Astrocyte (in vitro differentiated cells and primary cell): ENCODE measurements around the gene FXYD5. TPM values are rescaled to one million over a fixed set of nuclear protein-coding genes. Genes with fewer than 3 reads are reported as not detected.

Experiments
- DNase-seq: peaks from one replicate; pipeline ENCODE4 v3.0.0-alpha.2; 2010; ENCODE audit warnings: low read depth
- FAIRE-seq: peaks from 2 replicates; lab custom pipeline; 2011; peaks lifted over from hg19 to GRCh38; lab: Jason Lieb, UNC
- H2AFZ ChIP-seq: 2 replicates; pipeline ENCODE4 v1.6.0; 2012; ENCODE audit warnings: low read depth, low read length, inconsistent platforms
- H3K27ac ChIP-seq: 2 replicates; pipeline ENCODE4 v1.5.1; 2011; ENCODE audit warnings: low read depth, low read length, inconsistent platforms
- H3K27me3 ChIP-seq: 2 replicates; pipeline ENCODE4 v1.6.0; 2011; ENCODE audit warnings: low read length, inconsistent platforms; ENCODE audit not compliant: insufficient read depth
- H3K36me3 ChIP-seq: 2 replicates; pipeline ENCODE4 v1.5.1; 2011; ENCODE audit warnings: low read length, inconsistent platforms; ENCODE audit not compliant: insufficient read depth
- H3K4me1 ChIP-seq: 2 replicates; pipeline ENCODE4 v1.5.1; 2011; ENCODE audit warnings: low read length, inconsistent platforms; ENCODE audit not compliant: insufficient read depth
- H3K4me2 ChIP-seq: 2 replicates; pipeline ENCODE4 v1.6.0; 2012; ENCODE audit warnings: low read length, inconsistent platforms
- H3K4me3 ChIP-seq: 2 replicates; pipeline ENCODE4 v1.5.1; 2011; ENCODE audit warnings: low read depth, mild to moderate bottlenecking, low read length, inconsistent platforms; ENCODE audit not compliant: insufficient read depth
- H3K79me2 ChIP-seq: 2 replicates; pipeline ENCODE4 v1.6.0; 2012; ENCODE audit warnings: mild to moderate bottlenecking, low read length, inconsistent platforms; ENCODE audit not compliant: insufficient read depth
- H3K9ac ChIP-seq: 2 replicates; pipeline ENCODE4 v1.6.0; 2012; ENCODE audit warnings: mild to moderate bottlenecking, low read length, inconsistent platforms
- H3K9me3 ChIP-seq: 2 replicates; pipeline ENCODE4 v1.5.1; 2012; ENCODE audit warnings: low read depth, mild to moderate bottlenecking, low read length, inconsistent platforms; ENCODE audit not compliant: insufficient read depth
- H4K20me1 ChIP-seq: 2 replicates; pipeline ENCODE4 v1.6.0; 2012; ENCODE audit warnings: low read length, inconsistent platforms; ENCODE audit not compliant: insufficient read depth
- H3K27ac Mint-ChIP-seq: one replicate; pipeline ENCODE4 v1.8.0; 2021; ENCODE audit warnings: mild to moderate bottlenecking, mixed read lengths; ENCODE audit not compliant: unreplicated experiment
- H3K27me3 Mint-ChIP-seq: one replicate; pipeline ENCODE4 v1.8.0; 2021; ENCODE audit warnings: low read depth, mixed read lengths; ENCODE audit not compliant: unreplicated experiment
- H3K36me3 Mint-ChIP-seq: one replicate; pipeline ENCODE4 v1.8.0; 2021; ENCODE audit warnings: low read depth, mixed read lengths; ENCODE audit not compliant: unreplicated experiment
- H3K4me1 Mint-ChIP-seq: one replicate; pipeline ENCODE4 v1.8.0; 2021; ENCODE audit warnings: low read depth, mixed read lengths; ENCODE audit not compliant: unreplicated experiment
- H3K4me3 Mint-ChIP-seq: one replicate; pipeline ENCODE4 v1.8.0; 2021; ENCODE audit warnings: mild to moderate bottlenecking, moderate library complexity, mixed read lengths; ENCODE audit not compliant: unreplicated experiment
- H3K9me3 Mint-ChIP-seq: one replicate; pipeline ENCODE4 v1.8.0; 2021; ENCODE audit warnings: mild to moderate bottlenecking, mixed read lengths; ENCODE audit not compliant: unreplicated experiment
- EZH2 ChIP-seq: IDR thresholded peaks from 2 replicates; pipeline ENCODE4 v1.6.1; 2012; ENCODE audit warnings: mild to moderate bottlenecking, low read length, inconsistent platforms; ENCODE audit not compliant: insufficient read depth
- total RNA-seq: library from RNA; stranded (reverse); gene quantifications from 2 replicates; pipeline ENCODE4 v1.2.1, GENCODE V29; 2021
- TF ChIP-seq, protein P1 (sequence below): IDR thresholded peaks from 2 replicates; pipeline ENCODE4 v1.5.1; 2011; ENCODE audit warnings: low read depth, mild to moderate bottlenecking, inconsistent platforms, low read length, moderate library complexity; ENCODE audit not compliant: insufficient read depth

The FXYD5 gene
- total RNA-seq, 1 donor from 2014 or later: 108 TPM

DNA sequence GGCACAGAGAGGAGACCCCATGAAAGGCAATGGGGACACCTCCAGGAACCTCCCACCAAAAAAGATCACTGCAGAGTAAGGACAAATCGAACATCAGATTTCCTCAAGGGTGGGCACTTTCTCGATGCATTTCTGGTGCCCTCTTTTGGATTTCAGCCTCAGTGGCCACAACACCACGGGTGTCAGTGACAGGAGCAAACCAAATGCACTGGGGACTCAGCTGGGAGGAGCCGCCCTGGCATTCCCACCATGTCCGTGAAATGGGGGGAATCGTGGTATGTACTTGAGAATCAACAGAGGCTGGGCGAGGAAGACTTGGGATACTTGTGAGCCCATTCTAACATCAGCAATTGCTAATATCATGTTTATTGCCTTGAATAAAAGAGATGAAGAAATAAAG lies 57.7 kb downstream of the FXYD5 start:
- H3K36me3 Mint-ChIP-seq: no peaks in the 10 kb centered on the region
- no peaks in the 10 kb centered on the region for H3K27me3 ChIP-seq
- H3K27ac Mint-ChIP-seq: no peak overlapping the region
- peaks cover 4% of the 10 kb centered on the region for H3K9me3 Mint-ChIP-seq
- DNase-seq (no peak), FAIRE-seq (no peak)
- no peak overlapping the region for H3K27ac ChIP-seq
- no peak overlapping the region for H3K9ac ChIP-seq
- H4K20me1 ChIP-seq: no peaks in the 10 kb centered on the region
- H3K79me2 ChIP-seq: no peaks in the 10 kb centered on the region
- no peak overlapping the region for H3K4me3 ChIP-seq
- peaks cover 2% of the 10 kb centered on the region for H3K27me3 Mint-ChIP-seq
- no peaks in the 10 kb centered on the region for H3K4me1 Mint-ChIP-seq
- no peak for TF ChIP-seq EZH2
- TF ChIP-seq, protein P1, sequence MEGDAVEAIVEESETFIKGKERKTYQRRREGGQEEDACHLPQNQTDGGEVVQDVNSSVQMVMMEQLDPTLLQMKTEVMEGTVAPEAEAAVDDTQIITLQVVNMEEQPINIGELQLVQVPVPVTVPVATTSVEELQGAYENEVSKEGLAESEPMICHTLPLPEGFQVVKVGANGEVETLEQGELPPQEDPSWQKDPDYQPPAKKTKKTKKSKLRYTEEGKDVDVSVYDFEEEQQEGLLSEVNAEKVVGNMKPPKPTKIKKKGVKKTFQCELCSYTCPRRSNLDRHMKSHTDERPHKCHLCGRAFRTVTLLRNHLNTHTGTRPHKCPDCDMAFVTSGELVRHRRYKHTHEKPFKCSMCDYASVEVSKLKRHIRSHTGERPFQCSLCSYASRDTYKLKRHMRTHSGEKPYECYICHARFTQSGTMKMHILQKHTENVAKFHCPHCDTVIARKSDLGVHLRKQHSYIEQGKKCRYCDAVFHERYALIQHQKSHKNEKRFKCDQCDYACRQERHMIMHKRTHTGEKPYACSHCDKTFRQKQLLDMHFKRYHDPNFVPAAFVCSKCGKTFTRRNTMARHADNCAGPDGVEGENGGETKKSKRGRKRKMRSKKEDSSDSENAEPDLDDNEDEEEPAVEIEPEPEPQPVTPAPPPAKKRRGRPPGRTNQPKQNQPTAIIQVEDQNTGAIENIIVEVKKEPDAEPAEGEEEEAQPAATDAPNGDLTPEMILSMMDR: no peak
- H3K9me3 ChIP-seq: no peaks in the 10 kb centered on the region
- H3K4me3 Mint-ChIP-seq: no peak overlapping the region
- H3K4me2 ChIP-seq: no peak overlapping the region
- H2AFZ ChIP-seq: no peak overlapping the region
- no peaks in the 10 kb centered on the region for H3K36me3 ChIP-seq
- H3K4me1 ChIP-seq: peaks cover 4% of the 10 kb centered on the region

DNA sequence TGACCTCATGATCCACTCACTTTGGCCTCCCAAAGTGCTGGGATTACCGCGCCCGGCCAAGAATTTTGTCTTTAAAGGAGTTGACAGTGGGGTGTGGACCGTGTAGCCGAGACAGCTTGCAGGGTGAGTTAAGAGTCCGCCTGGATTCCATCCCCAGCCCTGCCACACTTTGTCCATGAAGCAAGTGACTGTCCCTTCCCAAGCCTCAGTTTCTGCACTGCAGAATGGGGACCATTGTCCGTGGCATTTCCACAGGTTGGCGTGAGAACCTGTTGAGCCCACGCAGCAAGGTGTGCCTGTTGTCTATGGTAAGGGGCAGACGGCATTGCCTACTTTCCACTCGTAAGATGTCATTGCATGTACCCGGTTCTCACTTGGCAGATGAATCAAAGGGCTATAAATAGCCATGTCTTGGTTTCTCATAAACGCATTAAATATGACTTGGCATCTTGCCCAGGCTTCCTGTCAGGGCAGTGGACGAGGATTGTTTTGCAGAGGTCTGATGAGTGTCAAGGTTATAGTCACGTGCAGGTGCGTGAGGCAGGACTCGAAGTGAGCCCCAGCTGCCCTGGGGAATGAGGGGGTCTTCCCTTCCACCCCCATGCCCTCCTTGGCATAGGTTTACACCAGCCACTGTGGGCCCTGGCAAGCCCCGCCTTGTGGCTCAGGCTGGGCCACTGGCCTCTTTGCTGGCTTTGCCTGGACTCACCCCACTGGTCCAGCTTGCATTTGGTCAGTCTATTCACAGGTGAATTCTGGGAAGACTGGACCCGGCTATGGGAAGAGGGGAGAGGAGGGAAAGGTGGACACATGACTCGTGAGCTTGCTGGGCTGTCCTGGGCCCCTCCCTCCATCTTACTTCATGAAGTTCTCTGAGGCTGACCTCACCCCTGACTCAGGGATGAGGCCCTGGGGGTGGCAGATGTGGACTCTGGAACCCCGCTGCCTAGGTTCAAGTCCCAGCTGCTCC lies 59.4 kb downstream of the FXYD5 start:
- Histone ChIP-seq H2AFZ (no peak overlapping the region), H3K79me2 (no peaks in the 10 kb centered on the region), H3K9ac (no peak overlapping the region), H3K4me1 (peaks cover 4% of the 10 kb centered on the region), H4K20me1 (no peaks in the 10 kb centered on the region), H3K9me3 (no peaks in the 10 kb centered on the region), H3K27ac (no peak overlapping the region), H3K4me3 (no peak overlapping the region), H3K27me3 (no peaks in the 10 kb centered on the region), H3K4me2 (no peak overlapping the region), H3K36me3 (no peaks in the 10 kb centered on the region)
- FAIRE-seq: no peak
- no peak overlapping the region for H3K4me3 Mint-ChIP-seq
- TF ChIP-seq, protein P1: no peak
- TF ChIP-seq EZH2: no peak
- peaks cover 8% of the 10 kb centered on the region for H3K9me3 Mint-ChIP-seq
- no peak overlapping the region for H3K27ac Mint-ChIP-seq
- H3K36me3 Mint-ChIP-seq: no peaks in the 10 kb centered on the region
- H3K27me3 Mint-ChIP-seq: no peaks in the 10 kb centered on the region
- H3K4me1 Mint-ChIP-seq: no peaks in the 10 kb centered on the region
- peak; percentile 7 for DNase-seq
